PC-9 (cell line): ENCODE measurements around the gene SEC14L3. TPM values are rescaled to one million over a fixed set of nuclear protein-coding genes. Genes with fewer than 3 reads are reported as not detected.
A peak's percentile ranks its signal among the peaks of the same experiment; 100 is the strongest.

Source experiments
- BruUV-seq: library from RNA; stranded (reverse); fragments of 400-500 nt; replicated peaks from 2 replicates; lab custom pipeline; 2021; lab: Mats Ljungman, UMichigan
- CTCF ChIA-PET: fragments of 300-600 bp; sonication (Branson Sonifier 250); formaldehyde crosslinking; loops from one replicate; lab custom pipeline; 2022; ENCODE audit warnings: antibody characterized with exemption; lab: Charles Lee
- POLR2A ChIA-PET: fragments of 300-600 bp; sonication (Branson Sonifier 250); formaldehyde crosslinking; loops from one replicate; lab custom pipeline; 2022; ENCODE audit warnings: antibody characterized with exemption; ENCODE audit not compliant: unreplicated experiment; lab: Charles Lee
- DNase-seq, 2 experiments: peaks; one replicate each; pipeline versions ENCODE4 v3.0.0 to v3.0.0-alpha.2; 2015 to 2022; ENCODE audit warnings: mixed read lengths in 1 of 2
- H2AFZ ChIP-seq: fragments of 200-600 bp; sonication (generic); 2 replicates; pipeline ENCODE4 v1.8.1; 2017; ENCODE audit warnings: antibody characterized with exemption
- H3F3A ChIP-seq: fragments of 200-600 bp; sonication (generic); 2 replicates; pipeline ENCODE4 v1.8.1; 2017; ENCODE audit warnings: antibody characterized with exemption, mild to moderate bottlenecking, low read depth; ENCODE audit not compliant: insufficient read depth
- H3K27ac ChIP-seq: fragments of 200-600 bp; sonication (generic); 2 replicates; pipeline ENCODE4 v1.6.1; 2016; ENCODE audit warnings: mixed run types
- H3K27me3 ChIP-seq: fragments of 200-600 bp; sonication (generic); 2 replicates; pipeline ENCODE4 v1.6.1; 2016; ENCODE audit warnings: low read depth, mixed run types; ENCODE audit not compliant: insufficient read depth
- H3K36me3 ChIP-seq: fragments of 200-600 bp; sonication (generic); 2 replicates; pipeline ENCODE4 v1.6.1; 2016; ENCODE audit warnings: low read depth, mixed run types
- H3K4me1 ChIP-seq: fragments of 200-600 bp; sonication (generic); replicated peaks from 2 replicates; pipeline ENCODE4 v1.6.1; 2016; ENCODE audit warnings: mixed run types; ENCODE audit not compliant: insufficient read depth
- H3K4me2 ChIP-seq: fragments of 200-600 bp; sonication (generic); 2 replicates; pipeline ENCODE4 v1.6.1; 2017; ENCODE audit warnings: mixed run types
- H3K4me3 ChIP-seq: fragments of 200-600 bp; sonication (generic); 2 replicates; pipeline ENCODE4 v1.6.1; 2016; ENCODE audit warnings: mixed run types
- H3K79me2 ChIP-seq: fragments of 200-600 bp; sonication (generic); 2 replicates; pipeline ENCODE4 v1.6.1; 2017; ENCODE audit warnings: low read depth, mixed run types
- H3K9me2 ChIP-seq: fragments of 200-600 bp; sonication (generic); 2 replicates; pipeline ENCODE4 v1.8.1; 2017; ENCODE audit warnings: mild to moderate bottlenecking; ENCODE audit not compliant: insufficient read depth
- H3K9me3 ChIP-seq: fragments of 200-600 bp; sonication (generic); 2 replicates; pipeline ENCODE4 v1.8.1; 2016; ENCODE audit warnings: low read depth; ENCODE audit not compliant: insufficient read depth
- H4K20me1 ChIP-seq: fragments of 200-600 bp; sonication (generic); 2 replicates; pipeline ENCODE4 v1.8.1; 2017; ENCODE audit not compliant: insufficient read depth
- CTCF ChIP-seq: fragments of 200-600 bp; sonication (generic); conservative IDR thresholded peaks from 2 replicates; pipeline ENCODE4 v1.6.1; 2017; ENCODE audit warnings: mixed run types, antibody characterized with exemption, mild to moderate bottlenecking, moderate library complexity
- EZH2 ChIP-seq: fragments of 200-600 bp; sonication (generic); IDR thresholded peaks from 2 replicates; pipeline ENCODE4 v1.8.0; 2017; ENCODE audit warnings: antibody characterized with exemption, low read depth
- intact Hi-C: fragments of 100-400 bp; cut with micrococcal nuclease; formaldehyde crosslinking; loops from one replicate; pipeline ENCODE4 v1.10.0; 2022; ENCODE audit not compliant: unreplicated experiment
- total RNA-seq: library from RNA; stranded (reverse); gene quantifications from 2 replicates; pipeline ENCODE4 v1.2.3, GENCODE V29; 2021

Gene SEC14L3
- total RNA-seq, 1 experiment from 2014 or later: not detected

- no peaks in the 10 kb centered on the region for H3K36me3 ChIP-seq
- no peak overlapping the region for H3K4me3 ChIP-seq
- H3K4me2 ChIP-seq: no peak overlapping the region
- ChIA-PET CTCF (interaction anchor here (0.6 to 2.8 kb wide), 3 partner anchors 36 to 348 kb away, joined by 3 to 8 read pairs (median 5); no protein-coding TSS in a partner anchor), POLR2A (interaction anchor here (0.5 kb wide), 1 partner anchor 141 kb away, joined by 15 read pairs; no protein-coding TSS in a partner anchor)
- H3K9me3 ChIP-seq: no peaks in the 10 kb centered on the region
- H3K27me3 ChIP-seq: no peaks in the 10 kb centered on the region
- H4K20me1 ChIP-seq: no peaks in the 10 kb centered on the region
- intact Hi-C loops: loop anchor here (10.0 kb wide), 1 partner anchor 177 kb away; the partner anchor contains the start of gene TCN2
- TF ChIP-seq EZH2: no peak
- TF ChIP-seq CTCF: no peak
- BruUV-seq: no TSS peak
- no peaks in the 10 kb centered on the region for H3K9me2 ChIP-seq
- no peak overlapping the region for H2AFZ ChIP-seq
- no peak overlapping the region for H3K27ac ChIP-seq
- peaks cover 5% of the 10 kb centered on the region for H3K79me2 ChIP-seq
- peaks cover 36% of the 10 kb centered on the region for H3F3A ChIP-seq
- DNase-seq: no peak
- H3K4me1 ChIP-seq: peaks cover 9% of the 10 kb centered on the region
These were observed 43.9 kb downstream of the SEC14L3 start for GRCh38 chr22:30427871-30428270.

GRCh38 chr22:30426388-30427353 is 45.1 kb downstream of the SEC14L3 start:
- H2AFZ ChIP-seq: peak overlapping the region; percentile 83
- H4K20me1 ChIP-seq: no peaks in the 10 kb centered on the region
- H3K4me3 ChIP-seq: peak overlapping the region; percentile 70
- TF ChIP-seq CTCF (peak; percentile 84), EZH2 (no peak)
- CTCF ChIA-PET: interaction anchor here (0.6 to 2.8 kb wide), 6 partner anchors 12 to 139 kb away, joined by 3 to 10 read pairs (median 5); partner anchors contain the start of gene CASTOR1
- H3K36me3 ChIP-seq: no peaks in the 10 kb centered on the region
- intact Hi-C loops: loop anchor here (1.0 to 10.0 kb wide), 3 partner anchors 35 to 178 kb away; partner anchors contain the start of gene TCN2
- DNase-seq: peak; percentile 82 to 90
- peak overlapping the region; percentile 88 for H3K4me2 ChIP-seq
- peak overlapping the region; percentile 93 for H3K27ac ChIP-seq
- no peaks in the 10 kb centered on the region for H3K27me3 ChIP-seq
- no TSS peak for BruUV-seq
- no peaks in the 10 kb centered on the region for H3K9me3 ChIP-seq
- peaks cover 47% of the 10 kb centered on the region for H3F3A ChIP-seq
- H3K4me1 ChIP-seq: peaks cover 19% of the 10 kb centered on the region
- POLR2A ChIA-PET: interaction anchor here (0.6 to 0.9 kb wide), 4 partner anchors 13 to 180 kb away, joined by 3 to 6 read pairs (median 4); partner anchors contain the start of gene TCN2
- H3K79me2 ChIP-seq: peaks cover 14% of the 10 kb centered on the region
- H3K9me2 ChIP-seq: no peaks in the 10 kb centered on the region
